Activated CD4-positive, CD25-positive, alpha-beta regulatory T cell treated with anti-CD3 and anti-CD28 coated beads, Interleukin-2, amount 50 U/mL, for 16 hours (primary cell): ENCODE data around the gene PYGL.
"Not testable (repeated sequence)": the region's sequence is repeated elsewhere in the genome, so short reads cannot be mapped to it uniquely, and the experiment has no call there.

Source experiments
- DNase-seq: peaks from one replicate; pipeline ENCODE4 v3.0.0-alpha.2; 2020; ENCODE audit warnings: low read depth, low spot score

PYGL gene

DNA sequence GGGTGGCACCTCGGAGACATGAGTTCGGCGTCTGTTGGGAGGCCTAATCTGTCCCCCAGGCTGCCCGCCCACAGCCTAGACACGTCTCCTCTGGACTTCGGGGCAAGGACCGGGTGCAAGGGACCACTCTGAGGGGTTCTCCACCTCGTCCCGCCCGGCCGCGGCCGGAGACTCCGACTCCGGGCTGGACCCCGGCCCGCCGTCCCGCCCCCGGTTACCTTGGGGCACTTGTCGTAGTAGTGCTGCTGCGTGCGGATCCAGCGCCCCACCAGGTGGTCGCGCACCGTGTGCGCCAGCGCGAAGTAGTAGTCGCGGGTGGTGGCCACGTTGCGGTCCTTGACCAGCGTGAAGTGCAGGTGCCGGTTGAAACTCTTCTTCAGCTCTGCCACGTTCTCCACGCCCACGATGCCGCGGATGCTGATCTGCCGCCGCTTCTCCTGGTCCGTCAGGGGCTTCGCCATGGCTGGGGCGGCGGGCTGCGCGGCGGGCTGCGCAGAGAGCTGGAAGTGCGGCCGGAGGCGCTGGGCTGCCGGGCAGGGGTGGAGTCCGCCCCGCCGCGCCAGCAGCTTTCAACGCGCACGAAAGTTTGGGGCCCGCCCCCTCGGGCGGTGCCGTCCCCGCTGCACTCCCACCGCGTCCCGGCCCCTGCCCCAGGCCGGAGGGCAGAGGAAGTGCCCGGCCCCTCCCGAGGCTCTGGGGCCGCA, at the start of gene PYGL:
Gene PYGL (minus strand): TSS at position 541 of the 704 bp plus-strand sequence. CDS start 80 bp downstream, at position 461.
- no peak for DNase-seq

- DNase-seq: no peak
These were observed 41.6 kb upstream of the PYGL start for GRCh38 chr14:50985859-50986331.

DNA sequence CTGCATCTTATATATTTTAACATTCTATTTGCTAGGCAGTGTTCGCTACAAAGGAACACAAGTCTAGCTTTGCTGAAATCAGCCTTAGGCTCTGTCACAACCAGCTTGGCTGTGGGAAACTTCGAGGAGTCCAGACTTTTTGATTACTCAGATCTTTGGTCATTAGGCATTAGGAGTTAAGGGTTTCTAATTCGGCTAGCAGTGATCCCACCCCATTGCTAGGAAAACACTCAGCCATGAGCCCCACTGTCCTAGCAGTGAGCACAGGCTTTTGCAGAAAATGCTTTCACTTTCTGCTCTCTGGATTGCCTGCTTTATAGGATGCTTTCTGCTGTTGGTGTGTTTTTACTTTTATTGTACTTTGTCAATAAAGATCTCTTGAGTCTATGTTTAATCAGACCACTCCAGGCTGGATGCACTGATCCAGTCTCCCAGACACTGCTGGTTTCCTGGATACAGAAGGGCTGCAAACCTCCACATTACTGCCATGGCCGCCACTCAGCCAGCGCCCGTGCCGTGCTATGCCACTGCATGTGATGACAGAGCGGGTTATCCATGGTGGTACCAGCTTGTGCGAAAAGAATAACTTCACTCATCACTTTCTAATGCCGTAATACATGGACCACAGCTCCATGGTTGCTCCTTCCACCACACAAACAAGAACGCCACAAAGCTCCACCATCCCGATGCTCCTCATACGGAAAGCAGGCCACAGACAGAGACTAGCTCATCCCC, 41.0 kb upstream of the PYGL start:
- no peak for DNase-seq

DNA sequence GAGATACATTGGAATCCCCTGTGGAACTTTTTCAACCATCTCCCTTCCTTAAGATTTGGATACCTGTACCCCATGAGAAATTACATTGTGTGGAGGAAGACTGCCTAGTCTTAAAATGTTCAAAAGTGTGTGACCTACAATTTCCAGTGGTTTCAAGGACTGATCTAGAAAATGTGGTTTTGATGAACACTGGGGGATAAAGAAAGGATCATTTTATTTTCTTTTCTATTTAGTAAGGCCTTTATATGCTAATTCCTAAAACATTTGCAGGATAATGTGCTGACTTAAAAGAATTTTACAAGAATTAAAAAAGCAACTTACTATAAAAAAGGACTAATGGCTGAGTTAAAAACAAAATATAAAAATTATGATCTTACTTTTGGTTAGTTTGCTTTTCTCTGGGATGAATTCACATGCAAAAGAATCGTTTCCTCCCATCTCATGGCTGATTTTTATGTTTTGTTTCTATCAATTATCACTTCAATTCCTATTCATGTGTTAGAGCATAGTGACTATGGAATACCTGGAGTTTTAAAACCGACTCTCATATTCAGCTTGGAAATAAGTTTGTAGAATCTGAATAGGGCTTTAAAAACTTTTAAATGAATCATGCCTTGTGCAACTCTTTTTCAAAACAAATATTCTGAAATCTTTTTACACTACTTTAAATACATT, 39.9 kb upstream of the PYGL start:
- no peak for DNase-seq

DNA sequence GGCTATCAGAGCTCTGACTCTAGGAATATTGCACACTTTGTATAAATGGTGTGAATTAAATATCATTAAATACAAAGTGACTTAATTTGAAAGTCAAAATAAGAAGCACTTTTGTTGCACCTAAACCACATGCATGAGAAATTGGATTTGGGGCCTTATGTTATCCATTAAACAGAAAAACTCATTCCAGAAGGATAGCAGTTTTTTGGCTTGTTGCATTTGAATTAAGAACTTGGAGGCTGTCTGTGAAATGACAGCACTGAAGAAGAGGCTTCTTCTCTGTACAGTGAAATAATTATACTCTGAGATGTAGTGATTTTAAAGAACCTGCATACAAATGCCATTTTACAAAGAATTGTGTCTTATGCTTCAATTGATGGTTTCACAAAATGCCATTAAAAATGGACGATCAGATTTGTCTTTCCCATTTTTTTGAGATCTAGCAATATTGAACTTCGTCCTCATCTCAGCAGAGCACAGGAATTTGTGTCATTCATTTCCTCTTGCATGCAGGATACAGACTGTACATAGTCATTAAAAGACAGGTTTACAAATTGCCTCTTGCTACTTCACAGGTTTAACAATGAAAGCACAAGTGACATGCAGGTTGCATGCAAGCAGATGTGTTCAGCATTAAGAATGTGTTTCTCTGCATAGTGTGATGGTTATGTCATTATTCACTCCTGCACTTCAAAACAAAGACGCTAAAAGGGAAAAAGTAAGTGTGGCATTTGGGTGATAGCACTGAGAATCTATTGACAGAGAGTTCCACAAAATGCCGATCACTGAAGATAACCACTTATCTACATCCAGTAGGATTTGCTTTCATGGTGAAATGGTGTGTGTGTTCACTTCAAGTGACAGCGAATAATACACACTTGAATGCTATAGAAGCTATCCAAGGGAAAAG, 35.9 kb upstream of the PYGL start:
- no peak for DNase-seq

GRCh38 chr14:50978888-50979287, 34.6 kb upstream of the PYGL start:
- DNase-seq: no peak

- no peak for DNase-seq
These were observed 34.2 kb upstream of the PYGL start for GRCh38 chr14:50978529-50978871.

GRCh38 chr14:50977863-50978528, 33.7 kb upstream of the PYGL start:
- DNase-seq: no peak

DNA sequence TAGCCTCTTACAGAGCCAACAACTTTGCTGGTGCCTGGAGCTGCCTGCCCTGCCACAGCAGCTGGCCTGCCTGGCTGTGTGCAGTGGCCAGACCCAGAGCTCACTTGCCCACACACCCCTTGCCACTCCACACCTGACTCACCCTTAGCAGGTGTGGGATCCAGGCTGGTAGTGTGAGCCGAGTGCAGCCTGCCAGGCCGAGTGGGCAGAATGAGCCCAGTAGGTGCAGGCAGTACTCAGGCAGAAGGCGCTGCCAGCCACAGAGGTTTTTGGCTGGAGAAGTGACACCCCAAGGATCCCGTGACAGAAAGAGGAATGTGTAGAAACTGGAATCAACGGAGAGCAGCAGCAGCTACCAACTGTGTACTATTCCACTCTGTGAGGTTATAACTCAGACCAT, 29.8 kb upstream of the PYGL start:
- DNase-seq: no peak

DNA sequence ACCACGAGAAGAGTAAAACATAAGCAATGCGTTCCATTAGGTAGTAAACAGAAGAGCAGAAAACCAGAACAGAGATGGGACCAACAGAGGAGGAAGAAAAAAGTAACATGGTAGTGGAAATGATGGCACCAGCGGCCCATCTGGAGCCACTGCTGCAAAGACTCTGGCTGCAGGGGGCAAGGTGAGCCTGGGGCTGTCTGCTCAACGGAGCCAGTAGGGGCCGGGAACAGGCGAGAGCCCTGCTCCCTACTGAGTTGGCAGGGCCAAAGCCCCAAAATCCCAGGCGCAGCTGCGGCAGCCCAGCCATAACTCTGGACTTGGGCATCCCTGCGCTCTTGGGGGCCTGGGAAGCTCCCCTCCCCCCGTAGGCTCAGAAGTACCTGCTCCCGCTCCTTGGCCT, 28.5 kb upstream of the PYGL start:
- no peak for DNase-seq

- no peak for DNase-seq
These were observed 26.9 kb upstream of the PYGL start for GRCh38 chr14:50970886-50971781.

GRCh38 chr14:50967790-50968189, 23.5 kb upstream of the PYGL start:
- no peak for DNase-seq

- DNase-seq: no peak
These were observed 22.8 kb upstream of the PYGL start for GRCh38 chr14:50967103-50967502.

- DNase-seq: no peak
These were observed 20.6 kb upstream of the PYGL start for GRCh38 chr14:50964683-50965390.

- no peak for DNase-seq
These were observed 19.6 kb upstream of the PYGL start for GRCh38 chr14:50963919-50964318.

DNA sequence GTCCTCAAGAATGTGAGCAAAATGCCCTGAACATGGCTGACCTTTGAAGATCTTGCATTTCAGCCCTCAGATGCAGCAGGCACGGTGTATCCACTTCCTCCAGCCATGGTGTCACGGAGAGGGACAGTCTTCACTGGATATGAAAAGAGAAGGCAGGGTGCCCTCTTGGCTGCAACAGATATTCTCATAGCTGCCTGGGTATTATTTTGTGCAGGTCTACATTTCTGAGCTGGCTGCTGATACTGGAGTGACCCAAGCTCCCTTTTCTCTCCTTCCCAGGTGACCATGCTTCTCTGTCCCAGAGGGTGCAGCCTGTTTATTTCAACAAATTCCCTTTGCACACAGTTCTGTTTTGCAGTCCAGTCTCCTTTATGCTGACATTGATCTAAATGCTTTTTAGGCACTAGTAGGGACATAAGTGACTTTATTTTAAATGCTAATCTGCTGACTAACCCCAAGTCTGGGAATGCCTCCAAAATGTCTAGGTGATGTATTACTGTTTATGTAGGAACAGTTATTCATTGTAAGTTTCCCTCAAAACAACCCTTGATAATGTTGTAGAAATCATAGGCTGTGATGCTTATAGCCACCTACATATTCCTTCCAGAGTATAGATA, 17.4 kb upstream of the PYGL start:
- DNase-seq: no peak

DNA sequence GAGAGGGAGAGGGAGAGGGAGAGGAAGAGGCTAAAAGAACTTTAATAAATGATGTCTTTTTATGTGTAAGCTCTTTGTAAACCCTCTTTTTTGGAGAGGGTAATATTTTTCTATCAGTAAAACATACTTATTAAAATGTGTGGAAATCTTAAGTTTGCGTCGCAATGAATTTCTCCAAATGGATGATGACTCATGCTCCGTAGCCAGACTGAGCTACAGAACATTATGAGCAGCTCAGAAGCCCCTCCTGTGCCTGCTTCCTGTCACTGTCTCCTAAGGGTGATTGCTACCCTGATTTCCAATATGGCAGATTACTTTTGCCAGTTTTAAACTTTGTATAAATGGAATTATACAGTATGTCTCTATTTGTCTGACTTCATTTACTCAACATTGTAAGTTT, 13.0 kb upstream of the PYGL start:
- DNase-seq: no peak

- DNase-seq: not testable (repeated sequence)
These were observed 12.1 kb upstream of the PYGL start for GRCh38 chr14:50956421-50956820.
